LNCAP (cell line): ENCODE data around the gene TIGIT.

Experiments
- CTCF ChIP-seq: fragments of 450-650 bp; IDR thresholded peaks from 2 replicates; pipeline ENCODE4 v1.5.1; 2017; ENCODE audit warnings: mild to moderate bottlenecking

Gene TIGIT

DNA sequence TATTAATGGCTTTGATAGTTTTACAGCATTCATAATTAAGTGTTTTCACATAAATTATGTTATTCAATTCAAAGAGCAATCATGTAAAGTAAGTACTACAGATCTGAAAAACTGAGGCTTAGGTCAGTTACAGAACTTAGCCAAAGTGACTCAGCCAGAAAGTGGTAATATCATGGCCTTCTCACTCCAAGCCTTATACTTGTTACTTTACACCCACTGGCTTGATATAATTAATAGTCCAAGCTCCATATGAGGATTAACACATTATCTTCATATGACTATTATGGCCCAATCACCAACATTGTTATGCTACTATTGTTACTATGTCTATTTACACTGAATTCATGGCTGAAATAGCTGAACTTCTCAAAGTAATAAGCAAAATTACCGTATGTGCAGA lies 50.7 kb downstream of the TIGIT start:
- no peak for TF ChIP-seq CTCF

GRCh38 chr3:114350271-114350670 lies 56.4 kb downstream of the TIGIT start:
- no peak for TF ChIP-seq CTCF

- no peak for TF ChIP-seq CTCF
Observed at GRCh38 chr3:114350690-114351089, 56.9 kb downstream of the TIGIT start.

- TF ChIP-seq CTCF: no peak
Observed at GRCh38 chr3:114351123-114351821, 57.4 kb downstream of the TIGIT start.

GRCh38 chr3:114351822-114352145 lies 58.0 kb downstream of the TIGIT start:
- no peak for TF ChIP-seq CTCF

GRCh38 chr3:114355653-114356052 lies 61.8 kb downstream of the TIGIT start:
- TF ChIP-seq CTCF: no peak

DNA sequence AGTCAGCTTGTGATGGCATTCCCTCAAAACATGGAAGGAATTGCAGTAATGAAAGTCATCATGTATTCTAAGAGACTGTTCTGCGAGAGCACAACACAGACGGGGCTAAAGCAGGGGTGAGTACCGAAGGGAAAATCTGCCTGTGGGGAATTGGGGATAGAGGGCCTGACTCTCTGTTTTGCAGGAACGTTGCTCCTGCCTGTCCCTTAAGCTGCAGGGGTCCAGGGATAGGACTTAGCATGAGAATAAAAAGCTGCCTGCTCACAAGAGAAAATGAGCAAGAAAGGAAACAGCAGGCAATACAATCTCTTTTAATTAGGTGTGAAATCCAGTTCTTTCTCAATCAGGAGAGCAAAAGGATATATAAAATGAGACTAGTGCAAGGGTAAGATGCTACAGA lies 62.2 kb downstream of the TIGIT start:
- no peak for TF ChIP-seq CTCF

DNA sequence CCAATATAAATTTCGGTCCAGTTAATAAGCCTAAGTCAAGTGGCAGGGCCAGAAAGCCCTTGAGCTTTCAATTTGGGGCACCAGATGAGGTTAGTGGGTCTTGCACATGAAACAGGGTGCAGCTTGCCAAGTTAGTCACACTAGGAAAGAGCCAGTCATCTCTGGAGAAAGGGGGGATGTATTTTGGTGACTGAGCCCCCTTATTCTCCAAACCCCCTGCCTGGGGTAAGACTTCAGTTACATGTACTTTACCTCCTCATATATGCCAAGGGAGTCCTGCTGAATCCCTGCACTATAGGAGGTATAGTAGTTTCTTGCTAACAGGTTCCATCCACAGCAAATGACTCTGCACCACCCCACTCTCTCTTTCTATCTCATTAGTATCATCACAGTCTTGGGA lies 62.7 kb downstream of the TIGIT start:
- no peak for TF ChIP-seq CTCF
